Prostate gland (tissue), 2 donors: Measurements from ENCODE around the gene RHPN2.

Source experiments
- POLR2A ChIP-seq: fragments of 450-650 bp; IDR thresholded peaks from one replicate; pipeline ENCODE4 v1.6.1; 2016; ENCODE audit warnings: antibody characterized with exemption, mild to moderate bottlenecking
- POLR2AphosphoS5 ChIP-seq: sonication (generic); formaldehyde crosslinking; IDR thresholded peaks from one replicate; pipeline ENCODE4 v1.6.1; 2017; ENCODE audit warnings: antibody characterized with exemption
- TF ChIP-seq, protein P1 (sequence below), 4 experiments: fragments of 200-600 bp in 2 of 4; fragments of 450-650 bp in 2 of 4; sonication (generic) in 2 of 4; IDR thresholded peaks; 1 replicate in 3 of 4; 2 replicates in 1 of 4; pipeline ENCODE4 v1.5.1; 2016 to 2019; ENCODE audit warnings: antibody characterized with exemption in 4 of 4, mild to moderate bottlenecking in 2 of 4, moderate library complexity in 2 of 4

- no peak for TF ChIP-seq POLR2A
- TF ChIP-seq, protein P1, sequence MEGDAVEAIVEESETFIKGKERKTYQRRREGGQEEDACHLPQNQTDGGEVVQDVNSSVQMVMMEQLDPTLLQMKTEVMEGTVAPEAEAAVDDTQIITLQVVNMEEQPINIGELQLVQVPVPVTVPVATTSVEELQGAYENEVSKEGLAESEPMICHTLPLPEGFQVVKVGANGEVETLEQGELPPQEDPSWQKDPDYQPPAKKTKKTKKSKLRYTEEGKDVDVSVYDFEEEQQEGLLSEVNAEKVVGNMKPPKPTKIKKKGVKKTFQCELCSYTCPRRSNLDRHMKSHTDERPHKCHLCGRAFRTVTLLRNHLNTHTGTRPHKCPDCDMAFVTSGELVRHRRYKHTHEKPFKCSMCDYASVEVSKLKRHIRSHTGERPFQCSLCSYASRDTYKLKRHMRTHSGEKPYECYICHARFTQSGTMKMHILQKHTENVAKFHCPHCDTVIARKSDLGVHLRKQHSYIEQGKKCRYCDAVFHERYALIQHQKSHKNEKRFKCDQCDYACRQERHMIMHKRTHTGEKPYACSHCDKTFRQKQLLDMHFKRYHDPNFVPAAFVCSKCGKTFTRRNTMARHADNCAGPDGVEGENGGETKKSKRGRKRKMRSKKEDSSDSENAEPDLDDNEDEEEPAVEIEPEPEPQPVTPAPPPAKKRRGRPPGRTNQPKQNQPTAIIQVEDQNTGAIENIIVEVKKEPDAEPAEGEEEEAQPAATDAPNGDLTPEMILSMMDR (IDR thresholded peaks at IDR 0.05) = no peak
- TF ChIP-seq POLR2AphosphoS5 = no peak
Observed at GRCh38 chr19:33094436-33095067, 29.9 kb upstream of the RHPN2 start.
